H4 (cell line): ENCODE measurements around the gene CAV3. TPM values are rescaled to one million over a fixed set of nuclear protein-coding genes. Genes with fewer than 3 reads are reported as not detected.

Experiments used
- DNase-seq: peaks from one replicate; pipeline ENCODE4 v3.0.0-alpha.2; 2015; ENCODE audit warnings: low spot score
- total RNA-seq: library from RNA; depleted of rRNA; stranded (reverse); fragments of >200 nt; shearing (Covaris generic); gene quantifications from 2 replicates; pipeline ENCODE4 v1.2.3, GENCODE V29; 2014

The CAV3 gene
- total RNA-seq, 1 experiment from 2014 or later = not detected

DNA sequence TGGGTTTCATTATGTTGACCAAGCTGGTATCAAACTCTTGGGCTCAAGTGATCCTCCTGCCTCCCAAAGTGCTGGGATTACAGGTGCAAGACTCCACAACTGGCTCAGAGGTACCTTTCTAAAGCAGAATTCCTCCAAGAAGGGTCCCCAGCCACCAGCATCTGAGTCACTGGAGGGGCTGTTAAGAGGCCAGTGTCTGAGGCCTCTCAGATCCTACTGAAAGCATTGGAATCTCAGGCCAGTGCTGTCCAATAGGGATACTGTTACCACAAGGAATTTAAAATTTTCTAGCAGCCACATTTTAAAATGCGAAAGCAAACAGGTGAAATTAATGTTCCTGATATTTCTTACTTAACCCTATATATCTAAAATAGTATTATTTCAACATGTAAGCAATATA, 1.3 kb downstream of the CAV3 start:
- no peak for DNase-seq

GRCh38 chr3:8736436-8736835, 2.8 kb downstream of the CAV3 start:
- DNase-seq = no peak

DNA sequence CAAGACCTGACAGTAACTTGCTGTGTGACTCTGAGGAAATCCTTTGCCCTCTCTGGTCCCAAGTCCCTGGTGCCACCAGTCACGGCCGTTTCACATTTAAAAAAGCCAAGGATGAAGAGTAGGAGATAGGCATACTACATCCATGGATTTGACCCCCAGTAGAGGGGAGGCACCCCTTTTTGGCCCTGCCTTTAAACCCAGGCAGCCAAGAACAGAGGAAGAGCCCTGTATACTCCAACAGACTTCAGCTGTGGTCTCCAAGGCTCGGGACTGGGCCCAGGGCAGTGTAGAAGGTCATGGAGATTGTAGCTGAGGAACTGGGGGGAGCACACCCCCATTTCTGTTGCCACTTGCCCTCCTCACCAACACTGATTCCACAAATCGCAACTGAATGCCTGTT, 3.7 kb downstream of the CAV3 start:
- no peak for DNase-seq

- DNase-seq = no peak
Observed at GRCh38 chr3:8737823-8738222, 4.2 kb downstream of the CAV3 start.

- DNase-seq = no peak
Observed at GRCh38 chr3:8738639-8739038, 5.0 kb downstream of the CAV3 start.

DNA sequence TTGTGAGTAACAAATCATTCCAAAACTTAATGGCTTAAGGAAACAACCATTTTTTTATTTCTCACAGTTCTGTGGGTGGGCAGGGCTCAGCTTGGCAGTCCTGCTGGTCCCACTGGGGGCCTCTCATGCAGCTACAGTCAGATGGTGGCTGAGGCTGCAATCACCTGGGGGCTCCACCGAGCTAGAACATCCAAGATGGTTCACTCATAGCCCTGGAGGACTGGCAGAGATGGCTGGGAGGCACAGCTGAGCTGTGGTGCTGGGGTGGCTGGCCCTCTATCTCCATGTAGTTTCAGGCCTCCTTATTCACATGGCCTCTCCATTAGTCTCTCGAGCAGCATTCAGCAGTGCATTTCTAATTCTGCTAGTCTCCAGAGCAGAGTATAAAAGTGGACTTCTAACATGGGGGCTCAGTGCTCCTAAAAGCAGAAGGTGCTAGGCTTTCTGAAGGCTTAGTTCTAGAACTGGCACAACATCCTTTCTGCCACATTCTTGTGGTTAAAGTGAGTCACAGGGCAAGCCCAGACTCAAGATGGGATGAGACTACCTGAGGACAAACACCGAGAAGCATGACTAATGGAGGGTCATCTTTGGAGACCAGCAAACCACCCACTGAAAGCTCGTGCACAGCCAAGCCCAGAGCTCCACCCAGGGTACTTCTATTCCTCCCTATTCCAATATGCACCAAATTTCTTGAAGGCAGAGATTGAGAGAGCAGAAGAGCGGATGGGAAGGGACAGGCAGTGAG, 6.3 kb downstream of the CAV3 start:
- peak; percentile 62 for DNase-seq

DNA sequence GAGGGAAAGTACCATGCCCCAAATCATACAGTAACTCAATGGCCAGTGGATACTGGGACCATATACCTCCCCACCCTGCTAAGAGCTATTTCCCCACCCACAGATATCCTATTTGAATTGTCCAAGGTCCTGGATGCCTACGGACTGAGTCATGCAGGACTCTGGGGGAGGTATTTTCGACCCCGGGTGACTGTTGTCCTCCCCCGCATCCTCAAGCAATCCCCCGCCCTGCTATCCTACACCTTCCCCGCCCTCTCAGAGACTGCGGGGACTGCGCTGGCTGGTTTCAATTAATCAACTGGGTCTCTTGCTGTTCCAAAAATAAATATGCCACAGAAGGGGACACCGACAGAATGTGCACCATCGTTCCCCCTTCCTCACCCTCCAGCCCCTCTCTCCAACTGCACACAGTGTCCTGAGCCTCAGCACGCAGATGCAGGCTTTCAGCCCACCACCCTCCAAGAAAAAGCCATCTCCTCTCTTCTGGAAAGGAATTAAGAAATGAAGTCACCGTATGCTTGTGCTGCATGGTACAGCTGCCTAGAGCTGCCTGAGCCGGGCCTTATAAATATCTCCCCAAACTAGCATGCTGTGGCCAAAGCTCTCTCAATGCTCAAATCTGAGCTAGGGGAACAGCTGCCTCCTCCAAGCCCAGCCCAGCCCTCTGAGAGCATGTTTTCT, 8.1 kb downstream of the CAV3 start:
- peak; percentile 52 for DNase-seq

DNA sequence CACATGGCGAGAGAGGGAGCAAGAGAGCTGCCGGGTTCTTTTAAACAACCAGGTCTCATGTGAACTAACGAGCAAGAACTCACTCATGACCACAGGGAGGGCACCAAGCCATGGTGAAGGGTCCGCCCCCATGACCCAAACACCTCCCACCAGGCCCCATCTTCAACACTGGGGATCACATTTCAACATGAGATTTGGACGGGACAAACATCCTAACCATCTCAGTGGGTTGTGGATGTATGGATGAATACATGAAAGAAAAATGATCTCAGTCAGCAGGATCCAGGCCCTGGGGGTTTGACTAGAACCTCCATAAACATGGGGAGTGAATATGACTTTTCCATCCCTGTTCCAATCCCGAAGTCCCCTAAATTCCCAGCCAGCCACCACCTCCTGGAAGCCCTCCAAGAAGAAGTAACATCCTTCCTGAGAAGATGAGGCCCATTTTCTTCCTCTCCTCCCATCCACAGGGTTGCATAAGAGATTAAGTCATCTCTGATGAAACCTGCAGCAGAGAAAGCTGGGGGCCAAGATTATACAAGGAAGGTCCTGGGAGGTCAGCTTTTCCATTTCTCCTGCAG, 9.5 kb downstream of the CAV3 start:
- no peak for DNase-seq

DNA sequence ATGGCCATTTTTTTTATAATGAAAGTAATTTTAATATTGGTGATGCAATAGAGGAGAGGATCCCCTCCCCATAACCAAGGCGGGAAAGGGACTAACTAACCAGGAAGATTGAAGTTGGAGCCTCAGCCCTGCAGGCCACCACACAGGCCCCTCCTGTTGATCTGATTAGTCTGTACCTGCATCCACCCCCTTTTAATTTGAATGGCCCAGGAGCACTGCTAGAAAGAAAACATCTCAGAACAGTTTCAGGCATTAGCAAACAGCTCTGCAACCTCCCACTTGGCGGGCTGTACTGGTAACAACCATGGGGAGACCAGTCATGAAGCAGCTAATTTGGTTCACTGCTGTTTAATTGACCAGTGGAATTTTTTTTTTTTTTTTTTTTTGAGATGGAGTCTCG, 10.3 kb downstream of the CAV3 start:
- DNase-seq = no peak

DNA sequence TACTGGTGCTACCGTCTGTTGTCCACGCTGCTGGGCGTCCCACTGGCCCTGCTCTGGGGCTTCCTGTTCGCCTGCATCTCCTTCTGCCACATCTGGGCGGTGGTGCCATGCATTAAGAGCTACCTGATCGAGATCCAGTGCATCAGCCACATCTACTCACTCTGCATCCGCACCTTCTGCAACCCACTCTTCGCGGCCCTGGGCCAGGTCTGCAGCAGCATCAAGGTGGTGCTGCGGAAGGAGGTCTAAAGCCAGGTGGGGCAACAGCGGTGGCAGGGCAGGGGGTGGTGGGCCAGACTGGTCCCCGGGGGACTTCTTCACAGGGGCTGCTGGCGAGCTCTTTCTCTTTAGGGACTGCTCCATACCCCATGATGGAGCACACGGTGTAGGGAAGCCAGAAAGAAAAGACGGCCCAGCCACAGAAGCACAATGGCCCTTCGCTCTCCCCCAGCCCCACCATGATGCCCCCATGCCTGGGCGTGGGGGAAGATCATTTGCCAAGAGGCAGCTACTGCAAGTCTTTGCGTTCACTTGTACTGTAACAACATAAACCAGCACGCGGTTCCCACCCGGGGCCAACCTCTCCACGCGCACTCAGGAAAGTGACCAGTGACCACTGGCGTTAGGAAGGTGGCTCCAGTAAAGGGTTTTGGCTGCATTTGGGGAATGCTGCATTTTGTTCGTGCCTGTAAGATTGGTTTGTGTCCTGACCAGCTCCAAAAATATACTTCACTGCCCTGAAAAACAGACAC, 12.2 kb downstream of the CAV3 start:
- DNase-seq = no peak

- no peak for DNase-seq
Observed at GRCh38 chr3:8746780-8747345, 13.3 kb downstream of the CAV3 start.

DNA sequence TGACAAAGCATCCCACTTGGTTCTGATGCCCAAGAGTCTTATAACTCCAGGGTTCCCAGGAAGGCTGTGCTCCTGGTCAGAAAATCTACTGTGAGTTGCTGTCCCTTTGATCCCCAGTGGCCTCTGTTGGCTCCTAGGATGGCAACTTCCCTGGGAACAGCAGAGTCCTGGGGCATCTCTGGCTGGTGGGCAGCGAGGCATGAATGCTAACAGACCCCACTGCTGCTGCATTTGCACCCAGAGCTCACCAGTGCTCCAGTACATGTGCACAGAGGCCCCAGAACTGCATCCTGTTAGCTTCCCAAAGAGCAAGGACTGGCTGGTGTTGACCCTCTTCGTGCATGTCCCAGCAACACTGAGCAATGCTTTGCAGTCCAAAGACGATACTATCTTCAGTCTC, 15.7 kb downstream of the CAV3 start:
- DNase-seq = no peak

DNA sequence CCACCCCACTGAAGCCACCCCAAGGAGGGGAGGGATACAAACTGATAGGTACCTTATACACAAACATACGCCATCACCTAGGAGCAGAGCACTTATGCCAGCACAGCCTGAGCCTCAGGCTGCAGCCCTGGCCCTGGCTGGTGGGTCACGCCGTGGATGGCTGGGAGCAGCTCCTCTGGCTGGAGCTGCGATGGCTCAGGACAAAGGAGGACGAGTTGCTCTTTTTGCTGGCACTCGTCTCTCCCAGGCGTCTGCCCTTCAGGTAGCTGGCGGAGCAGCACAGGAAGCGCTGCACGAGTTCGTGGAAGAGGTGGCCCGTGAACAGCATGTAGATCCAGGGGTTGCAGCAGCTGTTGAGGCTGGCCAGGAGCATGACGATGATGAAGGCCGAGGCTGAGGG, 19.2 kb downstream of the CAV3 start:
- DNase-seq = no peak

GRCh38 chr3:8755097-8755496, 21.5 kb downstream of the CAV3 start:
- no peak for DNase-seq

- DNase-seq = no peak
Observed at GRCh38 chr3:8755564-8756237, 22.1 kb downstream of the CAV3 start.

GRCh38 chr3:8756671-8757070, 23.1 kb downstream of the CAV3 start:
- no peak for DNase-seq

DNA sequence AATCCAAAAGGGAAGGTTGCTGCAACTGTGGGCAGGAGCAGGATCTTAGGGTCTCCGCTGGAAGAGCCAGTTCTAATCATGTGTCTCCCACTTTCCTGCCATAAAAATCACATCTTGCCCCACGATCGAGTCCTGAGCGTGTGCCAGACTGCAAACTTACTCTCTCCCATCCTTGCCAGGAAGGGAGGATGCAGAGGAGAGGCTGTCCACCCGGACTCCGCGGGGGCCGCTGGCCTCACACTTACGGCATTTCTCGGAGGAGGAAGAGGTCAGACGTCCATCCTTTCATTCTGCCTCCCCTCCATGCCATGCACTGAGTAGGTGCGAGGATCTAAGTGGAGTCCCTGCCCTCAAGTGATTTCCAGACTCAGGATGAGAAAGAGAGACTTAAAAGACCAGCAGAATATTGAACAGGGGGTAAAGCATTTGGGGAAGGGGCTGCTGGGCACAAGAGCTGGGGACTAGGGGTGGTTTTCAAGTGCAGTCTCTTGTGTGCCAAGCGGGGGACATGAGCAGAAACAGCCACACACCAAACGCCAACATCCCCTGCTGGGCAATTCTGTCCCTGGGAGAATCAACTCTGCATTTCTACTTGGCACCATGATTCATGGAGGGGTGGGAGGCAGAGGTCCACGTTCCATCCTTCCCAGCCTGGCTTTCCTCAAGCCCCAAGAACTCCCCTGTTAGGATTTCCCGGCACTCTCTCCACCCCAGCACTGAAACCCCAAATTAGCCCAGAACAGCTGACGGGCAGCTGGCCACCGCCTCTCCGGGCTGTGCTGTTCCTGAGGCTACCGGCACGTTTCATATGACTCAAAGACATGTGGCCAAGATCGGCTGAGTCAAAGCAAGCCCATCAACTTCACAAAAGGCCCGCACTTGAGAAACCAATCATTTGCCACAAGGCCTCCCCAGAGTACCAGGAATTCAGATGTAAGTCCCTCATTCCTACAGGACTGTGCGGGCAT, 24.2 kb downstream of the CAV3 start:
- DNase-seq = peak; percentile 54

DNA sequence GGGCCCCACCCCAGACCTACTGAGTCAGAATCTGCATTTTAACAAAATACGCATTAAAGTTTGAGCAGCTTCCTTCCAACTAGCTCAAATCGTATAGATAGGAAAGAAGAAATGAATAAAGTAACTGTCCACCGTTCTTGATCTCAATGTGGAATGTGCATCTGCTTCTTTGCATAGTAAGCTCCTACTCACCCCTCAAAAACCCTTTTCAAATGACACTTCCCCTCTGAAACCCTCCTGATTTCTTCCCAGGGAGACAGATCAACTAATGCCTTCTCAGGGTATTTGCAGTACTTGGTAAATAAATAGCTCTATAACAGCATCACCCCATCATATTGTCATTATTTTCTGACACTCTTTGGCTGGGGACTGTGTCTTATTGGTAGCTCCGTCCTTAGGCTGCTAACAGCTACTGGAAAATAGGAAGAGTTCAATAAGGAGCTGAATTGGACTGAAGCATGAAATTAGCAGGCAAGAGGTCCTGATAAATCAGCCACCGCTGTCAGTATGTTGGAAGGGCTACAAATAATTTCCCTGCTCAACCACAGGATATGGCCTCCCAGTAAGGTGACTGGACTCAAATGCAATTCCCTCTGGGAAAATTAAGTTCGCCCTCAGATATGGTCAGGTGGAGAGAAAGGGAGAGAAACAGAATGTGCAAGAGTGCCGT, 25.6 kb downstream of the CAV3 start:
- no peak for DNase-seq

DNA sequence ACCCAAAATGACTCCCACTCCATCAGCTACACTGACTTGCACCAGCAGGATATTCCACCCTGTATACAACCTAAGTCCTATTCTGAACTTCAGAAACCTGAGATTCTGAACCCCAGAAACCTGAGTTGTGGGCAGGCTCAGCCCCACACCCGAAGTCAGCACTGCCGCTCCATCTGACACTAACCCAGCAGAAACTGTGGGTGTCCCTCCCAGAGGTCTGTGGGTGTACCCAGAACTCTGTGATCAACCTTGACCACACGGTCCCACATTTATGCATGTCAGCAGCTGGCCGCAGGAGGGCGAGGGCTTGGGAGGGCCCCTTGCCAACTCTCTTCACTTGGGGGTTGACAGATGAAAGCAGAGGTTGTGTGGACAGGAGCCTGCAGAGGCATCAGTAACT, 26.5 kb downstream of the CAV3 start:
- DNase-seq = no peak

- no peak for DNase-seq
Observed at GRCh38 chr3:8760506-8760905, 26.9 kb downstream of the CAV3 start.
